GM23338 (cell line): Measurements from ENCODE around the gene NDUFV2. TPM values are rescaled to one million over a fixed set of nuclear protein-coding genes. Genes with fewer than 3 reads are reported as not detected.

Source experiments
- ATAC-seq: fragments of 200-7000 bp; cut with Tn5 transposase; 3 replicates; pipeline ENCODE4 v1.9.1; 2020
- DNase-seq: peaks from one replicate; pipeline ENCODE4 v3.0.0-alpha.2; 2015; ENCODE audit warnings: low spot score
- H2AFZ ChIP-seq: fragments of 200-600 bp; sonication (generic); 2 replicates; pipeline ENCODE4 v1.8.0; 2016; ENCODE audit warnings: antibody characterized with exemption, mild to moderate bottlenecking, moderate library complexity
- H3F3A ChIP-seq: fragments of 200-600 bp; sonication (generic); replicated peaks from 2 replicates; pipeline ENCODE4 v1.8.0; 2017; ENCODE audit warnings: antibody characterized with exemption, mixed run types, low read depth
- H3K27ac ChIP-seq: fragments of 200-600 bp; sonication (generic); 2 replicates; pipeline ENCODE4 v1.6.1; 2016; ENCODE audit warnings: low read depth
- H3K27me3 ChIP-seq: fragments of 200-600 bp; sonication (generic); 2 replicates; pipeline ENCODE4 v1.8.0; 2016; ENCODE audit warnings: mild to moderate bottlenecking, mixed run types, moderate library complexity; ENCODE audit not compliant: insufficient read depth
- H3K36me3 ChIP-seq: fragments of 200-600 bp; sonication (generic); 2 replicates; pipeline ENCODE4 v1.8.0; 2016; ENCODE audit warnings: mild to moderate bottlenecking; ENCODE audit not compliant: insufficient read depth
- H3K4me1 ChIP-seq: fragments of 200-600 bp; sonication (generic); 2 replicates; pipeline ENCODE4 v1.8.0; 2016; ENCODE audit warnings: mild to moderate bottlenecking, moderate library complexity; ENCODE audit not compliant: insufficient read depth
- H3K4me2 ChIP-seq: fragments of 200-600 bp; sonication (generic); 2 replicates; pipeline ENCODE4 v1.7.1; 2017; ENCODE audit warnings: mixed run types
- H3K4me3 ChIP-seq: fragments of 200-600 bp; sonication (generic); 2 replicates; pipeline ENCODE4 v1.6.1; 2016; ENCODE audit warnings: mixed run types
- H3K79me2 ChIP-seq: fragments of 200-600 bp; sonication (generic); replicated peaks from 2 replicates; pipeline ENCODE4 v1.8.0; 2017; ENCODE audit warnings: mild to moderate bottlenecking; ENCODE audit not compliant: insufficient read depth
- H3K9me2 ChIP-seq: fragments of 200-600 bp; sonication (generic); 2 replicates; pipeline ENCODE4 v1.8.0; 2017; ENCODE audit not compliant: insufficient read depth
- H4K20me1 ChIP-seq: fragments of 200-600 bp; sonication (generic); replicated peaks from 2 replicates; pipeline ENCODE4 v1.8.0; 2017; ENCODE audit warnings: mild to moderate bottlenecking; ENCODE audit not compliant: insufficient read depth
- H3K27ac Mint-ChIP-seq: 2 replicates; pipeline ENCODE4 v1.8.0; 2020; ENCODE audit warnings: inconsistent platforms, mild to moderate bottlenecking, moderate library complexity, mixed read lengths
- H3K27me3 Mint-ChIP-seq: 3 replicates; pipeline ENCODE4 v1.8.0; 2022; ENCODE audit warnings: low read depth, mild to moderate bottlenecking, moderate library complexity, mixed read lengths, inconsistent platforms; ENCODE audit not compliant: insufficient read depth, poor library complexity
- H3K36me3 Mint-ChIP-seq: 3 replicates; pipeline ENCODE4 v1.8.0; 2021; ENCODE audit warnings: low read depth, mild to moderate bottlenecking, inconsistent platforms, moderate library complexity, mixed read lengths
- H3K4me1 Mint-ChIP-seq: 3 replicates; pipeline ENCODE4 v1.8.0; 2020; ENCODE audit warnings: mild to moderate bottlenecking, inconsistent platforms, mixed read lengths
- H3K4me3 Mint-ChIP-seq: 3 replicates; pipeline ENCODE4 v1.8.0; 2021; ENCODE audit warnings: moderate library complexity, mild to moderate bottlenecking, inconsistent platforms, mixed read lengths
- H3K9me3 Mint-ChIP-seq: 3 replicates; pipeline ENCODE4 v1.8.0; 2020; ENCODE audit warnings: moderate library complexity, mild to moderate bottlenecking, inconsistent platforms, mixed read lengths
- EZH2phosphoT487 ChIP-seq: fragments of 200-600 bp; sonication (generic); IDR thresholded peaks from one replicate; pipeline ENCODE4 v1.8.1; 2018; ENCODE audit warnings: antibody characterized with exemption; ENCODE audit not compliant: unreplicated experiment
- JUNB ChIP-seq: IDR thresholded peaks from one replicate; pipeline ENCODE4 v1.6.1; 2016; ENCODE audit warnings: antibody characterized with exemption; ENCODE audit not compliant: unreplicated experiment
- NANOG ChIP-seq: IDR thresholded peaks from 2 replicates; pipeline ENCODE4 v1.6.1; 2016; ENCODE audit warnings: antibody characterized with exemption, borderline replicate concordance
- POLR2AphosphoS5 ChIP-seq: IDR thresholded peaks from 2 replicates; pipeline ENCODE4 v1.6.1; 2016; ENCODE audit warnings: antibody characterized with exemption, low read depth
- ZNF114 ChIP-seq: fragments of 250-450 bp; sonication (Bioruptor Pico); IDR thresholded peaks from 2 replicates; pipeline ENCODE4 v1.5.0; 2020; ENCODE audit warnings: mild to moderate bottlenecking, moderate library complexity
- ZNF331 ChIP-seq: fragments of 250-450 bp; sonication (Bioruptor Pico); IDR thresholded peaks from 2 replicates; pipeline ENCODE4 v1.5.0; 2020; ENCODE audit warnings: low read depth, mild to moderate bottlenecking, moderate library complexity
- ZNF462 ChIP-seq: fragments of 250-450 bp; sonication (Bioruptor Pico); IDR thresholded peaks from 2 replicates; pipeline ENCODE4 v1.5.0; 2020; ENCODE audit warnings: mild to moderate bottlenecking, moderate library complexity
- polyA plus RNA-seq: library from polyadenylated mRNA; unstranded; fragments of >200 nt; fragmentation: Nextera tagmentation; extraction: Ambion mirVana; gene quantifications from 2 replicates; pipeline ENCODE4 v1.2.1, GENCODE V29; 2016
- total RNA-seq: library from RNA; depleted of rRNA; stranded (reverse); fragments of >200 nt; shearing (Covaris generic); gene quantifications from 2 replicates; pipeline ENCODE4 v1.2.3, GENCODE V29; 2014
- TF ChIP-seq, protein P1 (sequence below): IDR thresholded peaks from one replicate; pipeline ENCODE4 v1.6.1; 2018; ENCODE audit warnings: antibody characterized with exemption; ENCODE audit not compliant: unreplicated experiment
- TF ChIP-seq, protein P2 (sequence below), 2 experiments: fragments of 200-600 bp in 1 of 2; sonication (generic) in 1 of 2; conservative IDR thresholded peaks; 2 replicates each; pipeline versions ENCODE4 v1.5.1 to v1.6.1; 2016 to 2017; ENCODE audit warnings: antibody characterized with exemption in 2 of 2, low read depth in 2 of 2, mild to moderate bottlenecking in 2 of 2, moderate library complexity in 1 of 2

Gene NDUFV2
- total and polyA plus RNA-seq, 2 experiments from 2014 or later = 157 to 577 TPM

- no peak for DNase-seq
- Mint-ChIP-seq H3K9me3 (peaks cover 29% of the 10 kb centered on the region), H3K4me3 (no peak overlapping the region), H3K36me3 (peaks cover 13% of the 10 kb centered on the region), H3K4me1 (no peaks in the 10 kb centered on the region), H3K27me3 (no peaks in the 10 kb centered on the region), H3K27ac (no peak overlapping the region)
- Histone ChIP-seq H3K27me3 (no peaks in the 10 kb centered on the region), H3K4me2 (no peak overlapping the region), H2AFZ (no peak overlapping the region), H3K9me2 (no peaks in the 10 kb centered on the region), H3K27ac (no peak overlapping the region), H3K79me2 (no peaks in the 10 kb centered on the region), H4K20me1 (no peaks in the 10 kb centered on the region), H3K36me3 (no peaks in the 10 kb centered on the region), H3K4me1 (no peaks in the 10 kb centered on the region), H3K4me3 (no peak overlapping the region), H3F3A (no peaks in the 10 kb centered on the region)
- ATAC-seq = no peak
- no peak for TF ChIP-seq ZNF331 (CRISPR knock-in tag)
- TF ChIP-seq EZH2phosphoT487 = no peak
- no peak for TF ChIP-seq JUNB
- TF ChIP-seq, protein P1, sequence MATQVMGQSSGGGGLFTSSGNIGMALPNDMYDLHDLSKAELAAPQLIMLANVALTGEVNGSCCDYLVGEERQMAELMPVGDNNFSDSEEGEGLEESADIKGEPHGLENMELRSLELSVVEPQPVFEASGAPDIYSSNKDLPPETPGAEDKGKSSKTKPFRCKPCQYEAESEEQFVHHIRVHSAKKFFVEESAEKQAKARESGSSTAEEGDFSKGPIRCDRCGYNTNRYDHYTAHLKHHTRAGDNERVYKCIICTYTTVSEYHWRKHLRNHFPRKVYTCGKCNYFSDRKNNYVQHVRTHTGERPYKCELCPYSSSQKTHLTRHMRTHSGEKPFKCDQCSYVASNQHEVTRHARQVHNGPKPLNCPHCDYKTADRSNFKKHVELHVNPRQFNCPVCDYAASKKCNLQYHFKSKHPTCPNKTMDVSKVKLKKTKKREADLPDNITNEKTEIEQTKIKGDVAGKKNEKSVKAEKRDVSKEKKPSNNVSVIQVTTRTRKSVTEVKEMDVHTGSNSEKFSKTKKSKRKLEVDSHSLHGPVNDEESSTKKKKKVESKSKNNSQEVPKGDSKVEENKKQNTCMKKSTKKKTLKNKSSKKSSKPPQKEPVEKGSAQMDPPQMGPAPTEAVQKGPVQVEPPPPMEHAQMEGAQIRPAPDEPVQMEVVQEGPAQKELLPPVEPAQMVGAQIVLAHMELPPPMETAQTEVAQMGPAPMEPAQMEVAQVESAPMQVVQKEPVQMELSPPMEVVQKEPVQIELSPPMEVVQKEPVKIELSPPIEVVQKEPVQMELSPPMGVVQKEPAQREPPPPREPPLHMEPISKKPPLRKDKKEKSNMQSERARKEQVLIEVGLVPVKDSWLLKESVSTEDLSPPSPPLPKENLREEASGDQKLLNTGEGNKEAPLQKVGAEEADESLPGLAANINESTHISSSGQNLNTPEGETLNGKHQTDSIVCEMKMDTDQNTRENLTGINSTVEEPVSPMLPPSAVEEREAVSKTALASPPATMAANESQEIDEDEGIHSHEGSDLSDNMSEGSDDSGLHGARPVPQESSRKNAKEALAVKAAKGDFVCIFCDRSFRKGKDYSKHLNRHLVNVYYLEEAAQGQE = no peak
- TF ChIP-seq, protein P2, sequence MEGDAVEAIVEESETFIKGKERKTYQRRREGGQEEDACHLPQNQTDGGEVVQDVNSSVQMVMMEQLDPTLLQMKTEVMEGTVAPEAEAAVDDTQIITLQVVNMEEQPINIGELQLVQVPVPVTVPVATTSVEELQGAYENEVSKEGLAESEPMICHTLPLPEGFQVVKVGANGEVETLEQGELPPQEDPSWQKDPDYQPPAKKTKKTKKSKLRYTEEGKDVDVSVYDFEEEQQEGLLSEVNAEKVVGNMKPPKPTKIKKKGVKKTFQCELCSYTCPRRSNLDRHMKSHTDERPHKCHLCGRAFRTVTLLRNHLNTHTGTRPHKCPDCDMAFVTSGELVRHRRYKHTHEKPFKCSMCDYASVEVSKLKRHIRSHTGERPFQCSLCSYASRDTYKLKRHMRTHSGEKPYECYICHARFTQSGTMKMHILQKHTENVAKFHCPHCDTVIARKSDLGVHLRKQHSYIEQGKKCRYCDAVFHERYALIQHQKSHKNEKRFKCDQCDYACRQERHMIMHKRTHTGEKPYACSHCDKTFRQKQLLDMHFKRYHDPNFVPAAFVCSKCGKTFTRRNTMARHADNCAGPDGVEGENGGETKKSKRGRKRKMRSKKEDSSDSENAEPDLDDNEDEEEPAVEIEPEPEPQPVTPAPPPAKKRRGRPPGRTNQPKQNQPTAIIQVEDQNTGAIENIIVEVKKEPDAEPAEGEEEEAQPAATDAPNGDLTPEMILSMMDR (conservative IDR thresholded peaks at IDR 0.05; ENCODE audit: low read depth in 2 of 2) = no peak; a peak in 1 of 4 replicates
- TF ChIP-seq POLR2AphosphoS5 = no peak
- TF ChIP-seq NANOG = no peak
- TF ChIP-seq ZNF462 (CRISPR knock-in tag) = no peak
- no peak for TF ChIP-seq ZNF114 (CRISPR knock-in tag)
These were observed 47.3 kb upstream of the NDUFV2 start for GRCh38 chr18:9055185-9055584.
